DMS79 treated with DMSO at 0.1 percent for 48 hours (cell line): ENCODE data around the gene MAP1A.
"Not testable (repeated sequence)": the region's sequence is repeated elsewhere in the genome, so short reads cannot be mapped to it uniquely, and the experiment has no call there.

ENCODE experiments used
- DNase-seq: peaks from one replicate; lab custom pipeline; 2025; lab: John Stamatoyannopoulos, UW

Gene MAP1A

GRCh38 chr15:43529587-43530345 lies 12.4 kb downstream of the MAP1A start:
- no peak for DNase-seq

GRCh38 chr15:43531018-43531670 lies 13.7 kb downstream of the MAP1A start:
- DNase-seq = no peak

- DNase-seq = not testable (repeated sequence)
Observed at GRCh38 chr15:43532826-43533225, 15.4 kb downstream of the MAP1A start.

- DNase-seq = no peak
Observed at GRCh38 chr15:43534897-43535296, 17.5 kb downstream of the MAP1A start.

- DNase-seq = no peak
Observed at GRCh38 chr15:43538091-43538490, 20.7 kb downstream of the MAP1A start.

- no peak for DNase-seq
Observed at GRCh38 chr15:43541785-43542184, 24.4 kb downstream of the MAP1A start.

- DNase-seq = no peak
Observed at GRCh38 chr15:43544266-43544665, 26.9 kb downstream of the MAP1A start.

GRCh38 chr15:43545426-43545825 lies 28.0 kb downstream of the MAP1A start:
- DNase-seq = no peak

- no peak for DNase-seq
Observed at GRCh38 chr15:43547539-43547938, 30.1 kb downstream of the MAP1A start.

GRCh38 chr15:43550527-43551363 lies 33.3 kb downstream of the MAP1A start:
- no peak for DNase-seq

- DNase-seq = no peak
Observed at GRCh38 chr15:43552256-43552655, 34.8 kb downstream of the MAP1A start.

GRCh38 chr15:43552986-43553385 lies 35.6 kb downstream of the MAP1A start:
- DNase-seq = no peak

GRCh38 chr15:43562753-43563152 lies 45.3 kb downstream of the MAP1A start:
- DNase-seq = not testable (repeated sequence)

- DNase-seq = not testable (repeated sequence)
Observed at GRCh38 chr15:43563793-43564192, 46.4 kb downstream of the MAP1A start.

GRCh38 chr15:43566615-43567014 lies 49.2 kb downstream of the MAP1A start:
- not testable (repeated sequence) for DNase-seq

GRCh38 chr15:43574607-43575006 lies 57.2 kb downstream of the MAP1A start:
- DNase-seq = not testable (repeated sequence)
